Loucy (cell line): ENCODE measurements around the gene UTP3.

ENCODE experiments used
- H2AFZ ChIP-seq: fragments of 200-600 bp; sonication (generic); 2 replicates; pipeline ENCODE4 v1.6.0; 2016; ENCODE audit warnings: antibody characterized with exemption, mild to moderate bottlenecking, low read length, moderate library complexity
- H3F3A ChIP-seq: fragments of 200-600 bp; 2 replicates; pipeline ENCODE4 v1.6.0; 2016; ENCODE audit warnings: antibody characterized with exemption, low read depth, mild to moderate bottlenecking
- H3K27me3 ChIP-seq: fragments of 200-600 bp; sonication (generic); 2 replicates; pipeline ENCODE4 v1.6.1; 2014; ENCODE audit warnings: low read length, mild to moderate bottlenecking; ENCODE audit not compliant: insufficient read depth, poor library complexity, severe bottlenecking
- H3K36me3 ChIP-seq: fragments of 200-600 bp; sonication (generic); 2 replicates; pipeline ENCODE4 v1.6.1; 2016; ENCODE audit warnings: low read length; ENCODE audit not compliant: insufficient read depth
- H3K4me1 ChIP-seq: fragments of 200-600 bp; sonication (generic); 2 replicates; pipeline ENCODE4 v1.5.1; 2014; ENCODE audit warnings: low read length, mild to moderate bottlenecking; ENCODE audit not compliant: insufficient read depth, poor library complexity, severe bottlenecking
- H3K4me2 ChIP-seq: fragments of 200-600 bp; sonication (generic); 2 replicates; pipeline ENCODE4 v1.6.0; 2014; ENCODE audit warnings: antibody characterized with exemption, low read length, low read depth, mild to moderate bottlenecking; ENCODE audit not compliant: poor library complexity, severe bottlenecking
- H3K4me3 ChIP-seq: fragments of 200-600 bp; sonication (generic); 2 replicates; pipeline ENCODE4 v1.5.1; 2014; ENCODE audit warnings: low read length, mild to moderate bottlenecking, mixed read lengths; ENCODE audit not compliant: poor library complexity, severe bottlenecking
- H3K79me2 ChIP-seq: fragments of 200-600 bp; sonication (generic); 2 replicates; pipeline ENCODE4 v1.6.1; 2014; ENCODE audit warnings: low read length; ENCODE audit not compliant: insufficient read depth
- H3K9ac ChIP-seq: fragments of 200-600 bp; sonication (generic); 2 replicates; pipeline ENCODE4 v1.6.0; 2014; ENCODE audit warnings: mild to moderate bottlenecking, low read depth, low read length, moderate library complexity; ENCODE audit not compliant: poor library complexity, severe bottlenecking
- H3K9me2 ChIP-seq: fragments of 200-600 bp; sonication (generic); replicated peaks from 2 replicates; pipeline ENCODE4 v1.6.1; 2016; ENCODE audit warnings: low read depth, low read length, mixed read lengths
- H3K9me3 ChIP-seq: fragments of 200-600 bp; sonication (generic); 2 replicates; pipeline ENCODE4 v1.6.1; 2014; ENCODE audit warnings: mild to moderate bottlenecking, antibody characterized with exemption, low read length, low read depth; ENCODE audit not compliant: insufficient read depth
- H4K20me1 ChIP-seq: fragments of 200-600 bp; sonication (generic); 2 replicates; pipeline ENCODE4 v1.6.0; 2014; ENCODE audit warnings: antibody characterized with exemption, low read length, mild to moderate bottlenecking; ENCODE audit not compliant: insufficient read depth, poor library complexity, severe bottlenecking
- EZH2phosphoT487 ChIP-seq: fragments of 200-600 bp; IDR thresholded peaks from 2 replicates; pipeline ENCODE4 v1.6.1; 2018; ENCODE audit warnings: antibody characterized with exemption, mild to moderate bottlenecking, moderate library complexity, borderline replicate concordance
- TF ChIP-seq, protein P1 (sequence below): fragments of 200-600 bp; sonication (generic); conservative IDR thresholded peaks from 2 replicates; pipeline ENCODE4 v1.5.1; 2014; ENCODE audit warnings: mild to moderate bottlenecking, antibody characterized with exemption, low read length

Gene UTP3

DNA sequence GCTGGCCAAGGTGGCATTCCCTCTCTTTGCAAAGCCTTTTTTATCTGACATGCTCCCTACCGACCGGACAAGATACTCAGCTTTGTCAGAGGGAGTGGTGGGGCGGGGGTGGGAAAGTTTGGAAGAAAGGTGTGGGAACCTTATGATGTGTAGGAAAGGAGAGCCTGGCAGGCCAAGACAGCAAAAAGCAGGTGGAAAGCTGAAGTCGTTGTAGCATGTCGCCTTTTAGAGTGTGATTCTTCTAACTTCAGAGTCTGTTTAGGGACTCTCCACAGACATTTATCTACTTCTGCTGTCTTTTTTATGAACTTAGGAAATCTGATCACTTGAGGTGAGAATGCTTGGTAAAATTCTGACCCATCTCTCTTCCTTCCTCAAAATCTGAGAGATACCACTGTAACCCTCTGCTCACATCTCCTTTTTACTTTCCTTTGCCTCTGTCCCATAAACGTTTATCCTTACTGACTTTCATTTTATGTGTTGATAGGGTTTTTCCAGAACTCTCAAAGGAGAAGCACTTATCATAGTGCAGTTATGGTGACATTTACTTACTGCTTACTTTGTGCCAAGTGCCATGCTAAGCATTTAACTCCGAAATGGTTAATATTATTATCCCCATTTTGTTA, 25.2 kb downstream of the UTP3 start:
- Histone ChIP-seq H3K9me2 (no peaks in the 10 kb centered on the region), H3F3A (0 out of 2 replicates have a peak, but pooled peaks cover 3% of the 10 kb centered on the region), H2AFZ (no peak overlapping the region), H3K9ac (no peak overlapping the region), H3K36me3 (no peaks in the 10 kb centered on the region), H3K4me2 (peak overlapping the region; percentile 36), H3K4me3 (peak overlapping the region; percentile 27), H3K79me2 (peaks cover 85% of the 10 kb centered on the region), H3K9me3 (no peaks in the 10 kb centered on the region), H3K4me1 (peaks cover 46% of the 10 kb centered on the region), H4K20me1 (peaks cover 10% of the 10 kb centered on the region), H3K27me3 (no peaks in the 10 kb centered on the region)
- TF ChIP-seq EZH2phosphoT487: no peak
- TF ChIP-seq, protein P1, sequence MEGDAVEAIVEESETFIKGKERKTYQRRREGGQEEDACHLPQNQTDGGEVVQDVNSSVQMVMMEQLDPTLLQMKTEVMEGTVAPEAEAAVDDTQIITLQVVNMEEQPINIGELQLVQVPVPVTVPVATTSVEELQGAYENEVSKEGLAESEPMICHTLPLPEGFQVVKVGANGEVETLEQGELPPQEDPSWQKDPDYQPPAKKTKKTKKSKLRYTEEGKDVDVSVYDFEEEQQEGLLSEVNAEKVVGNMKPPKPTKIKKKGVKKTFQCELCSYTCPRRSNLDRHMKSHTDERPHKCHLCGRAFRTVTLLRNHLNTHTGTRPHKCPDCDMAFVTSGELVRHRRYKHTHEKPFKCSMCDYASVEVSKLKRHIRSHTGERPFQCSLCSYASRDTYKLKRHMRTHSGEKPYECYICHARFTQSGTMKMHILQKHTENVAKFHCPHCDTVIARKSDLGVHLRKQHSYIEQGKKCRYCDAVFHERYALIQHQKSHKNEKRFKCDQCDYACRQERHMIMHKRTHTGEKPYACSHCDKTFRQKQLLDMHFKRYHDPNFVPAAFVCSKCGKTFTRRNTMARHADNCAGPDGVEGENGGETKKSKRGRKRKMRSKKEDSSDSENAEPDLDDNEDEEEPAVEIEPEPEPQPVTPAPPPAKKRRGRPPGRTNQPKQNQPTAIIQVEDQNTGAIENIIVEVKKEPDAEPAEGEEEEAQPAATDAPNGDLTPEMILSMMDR: no peak

DNA sequence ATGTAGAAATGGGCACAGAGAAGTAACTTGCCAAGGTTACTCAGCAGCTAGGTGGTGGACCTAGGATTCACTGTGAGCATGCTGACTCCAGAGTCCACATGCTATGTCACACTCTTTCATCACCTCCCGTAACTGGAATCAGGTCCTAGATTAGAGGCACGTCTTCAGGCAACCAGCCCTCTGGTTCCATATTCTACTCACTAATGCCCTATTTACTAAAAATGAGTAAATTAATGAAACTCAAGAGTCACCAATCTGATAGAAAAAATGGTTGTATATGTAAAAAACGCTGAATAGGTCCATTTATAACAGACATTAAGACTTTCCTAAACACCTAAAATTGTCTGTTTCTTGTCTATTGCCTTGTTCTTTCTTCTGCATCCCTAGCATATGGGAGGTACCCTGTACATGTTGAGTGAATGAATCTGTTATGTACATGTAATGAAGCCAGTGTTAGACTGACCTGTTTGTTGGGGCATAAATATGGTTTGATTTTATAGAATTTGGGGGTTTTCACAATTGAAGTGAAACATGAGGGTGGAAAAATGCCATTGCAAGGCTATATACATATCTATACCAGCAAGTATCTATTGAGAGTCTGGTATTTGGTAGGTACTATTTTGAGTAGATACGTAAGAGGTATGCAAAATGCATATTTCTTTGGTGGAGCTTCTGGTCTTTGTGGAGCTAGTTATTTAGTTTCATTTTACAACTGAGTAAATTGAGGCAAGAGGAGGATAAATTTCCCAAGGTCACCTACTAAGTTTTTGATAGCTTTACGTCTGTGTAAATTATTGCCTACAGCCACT, 26.0 kb downstream of the UTP3 start:
- Histone ChIP-seq H3K9ac (no peak overlapping the region), H3K36me3 (no peaks in the 10 kb centered on the region), H2AFZ (no peak overlapping the region), H3K4me2 (peak overlapping the region; percentile 36), H3K9me3 (no peaks in the 10 kb centered on the region), H3K79me2 (peaks cover 86% of the 10 kb centered on the region), H3F3A (0 out of 2 replicates have a peak, but pooled peaks cover 3% of the 10 kb centered on the region), H3K27me3 (no peaks in the 10 kb centered on the region), H3K4me1 (peaks cover 42% of the 10 kb centered on the region), H3K4me3 (peak overlapping the region; percentile 27), H3K9me2 (no peaks in the 10 kb centered on the region), H4K20me1 (peaks cover 10% of the 10 kb centered on the region)
- TF ChIP-seq EZH2phosphoT487: no peak
- TF ChIP-seq, protein P1: no peak

DNA sequence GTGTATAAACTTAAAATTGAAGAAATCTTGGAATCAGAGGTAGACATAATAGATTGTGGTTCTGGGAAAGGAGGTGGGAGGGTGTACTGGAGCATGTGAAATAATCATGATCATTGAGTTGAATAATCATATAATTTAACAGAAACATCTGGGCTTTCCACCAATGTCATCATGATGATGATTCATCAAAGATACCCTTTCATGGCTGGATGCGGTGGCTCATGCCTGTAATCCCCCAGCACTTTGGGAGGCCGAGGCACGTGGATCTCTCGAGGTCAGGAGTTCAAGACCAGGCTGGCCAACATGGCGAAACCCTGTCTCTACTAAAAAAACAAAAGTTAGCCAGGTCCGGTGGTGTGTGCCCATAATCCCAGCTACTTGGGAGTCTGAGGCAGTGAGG, 26.8 kb downstream of the UTP3 start:
- TF ChIP-seq, protein P1: no peak
- TF ChIP-seq EZH2phosphoT487: no peak
- peaks cover 35% of the 10 kb centered on the region for H3K4me1 ChIP-seq
- no peaks in the 10 kb centered on the region for H3K36me3 ChIP-seq
- no peak overlapping the region for H2AFZ ChIP-seq
- no peak overlapping the region for H3K4me3 ChIP-seq
- H3K9me2 ChIP-seq: no peaks in the 10 kb centered on the region
- H3K27me3 ChIP-seq: no peaks in the 10 kb centered on the region
- no peaks in the 10 kb centered on the region for H3K9me3 ChIP-seq
- H3K9ac ChIP-seq: no peak overlapping the region
- H3F3A ChIP-seq: no peaks in the 10 kb centered on the region
- peaks cover 87% of the 10 kb centered on the region for H3K79me2 ChIP-seq
- H4K20me1 ChIP-seq: peaks cover 6% of the 10 kb centered on the region
- H3K4me2 ChIP-seq: no peak overlapping the region
